WTC11 (cell line): Measurements from ENCODE around the gene TGFBRAP1.

Source experiments
- CREB1 ChIP-seq: sonication (generic); formaldehyde crosslinking; IDR thresholded peaks from 2 replicates; pipeline ENCODE4 v1.8.0; 2023; ENCODE audit warnings: mild to moderate bottlenecking, missing genetic modification reagents
- CREM ChIP-seq: sonication (generic); formaldehyde crosslinking; IDR thresholded peaks from 2 replicates; pipeline ENCODE4 v1.8.1; 2022; ENCODE audit warnings: mild to moderate bottlenecking, missing genetic modification reagents, moderate library complexity
- GABPB1 ChIP-seq: sonication (generic); formaldehyde crosslinking; IDR thresholded peaks from 2 replicates; pipeline ENCODE4 v1.8.1; 2023; ENCODE audit warnings: mild to moderate bottlenecking, missing genetic modification reagents
- NR1H2 ChIP-seq: sonication (generic); formaldehyde crosslinking; IDR thresholded peaks from 2 replicates; pipeline ENCODE4 v1.9.0; 2021; ENCODE audit warnings: mild to moderate bottlenecking, moderate library complexity, missing genetic modification reagents
- SMAD4 ChIP-seq: sonication (generic); formaldehyde crosslinking; IDR thresholded peaks from 2 replicates; pipeline ENCODE4 v1.8.0; 2022; ENCODE audit warnings: mild to moderate bottlenecking, missing genetic modification reagents
- TCF7 ChIP-seq: sonication (generic); formaldehyde crosslinking; IDR thresholded peaks from 2 replicates; pipeline ENCODE4 v1.8.0; 2022; ENCODE audit warnings: mild to moderate bottlenecking, low read depth, missing genetic modification reagents, moderate library complexity
- TP53 ChIP-seq: sonication (generic); formaldehyde crosslinking; IDR thresholded peaks from 2 replicates; pipeline ENCODE4 v1.8.1; 2023; ENCODE audit warnings: mild to moderate bottlenecking, missing genetic modification reagents
- TF ChIP-seq, protein P1 (sequence below): fragments of 200-600 bp; IDR thresholded peaks from 2 replicates; pipeline ENCODE4 v1.8.0; 2022; ENCODE audit warnings: antibody characterized with exemption
- TF ChIP-seq, protein P2 (sequence below): sonication (generic); formaldehyde crosslinking; IDR thresholded peaks from 2 replicates; pipeline ENCODE4 v1.8.1; 2023; ENCODE audit warnings: mild to moderate bottlenecking, missing genetic modification reagents, moderate library complexity

DNA sequence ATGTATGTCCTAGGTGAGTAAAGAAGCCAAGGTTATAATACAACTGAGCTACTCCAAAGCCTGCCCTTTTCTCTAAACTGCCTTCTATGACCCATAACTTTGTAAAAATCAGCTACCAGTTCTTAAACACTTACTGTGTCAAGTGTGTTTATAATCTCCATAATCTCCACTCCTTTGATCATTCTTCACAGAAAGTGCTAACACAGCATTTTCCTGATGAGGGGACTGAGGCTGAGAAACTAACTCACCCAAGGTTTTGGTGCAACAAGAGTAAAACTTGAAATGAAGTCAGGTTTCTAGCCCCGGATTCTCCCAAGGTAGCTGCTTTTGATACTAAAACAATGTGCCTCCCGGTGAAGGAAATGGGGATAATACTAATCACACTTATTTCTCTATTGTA is 5.9 kb upstream of the TGFBRAP1 start:
- TF ChIP-seq CREM (no peak), SMAD4 (CRISPR knock-in tag) (no peak), TP53 (CRISPR knock-in tag) (no peak), CREB1 (CRISPR knock-in tag) (no peak), TCF7 (no peak), NR1H2 (no peak), GABPB1 (no peak)
- TF ChIP-seq, protein P1, sequence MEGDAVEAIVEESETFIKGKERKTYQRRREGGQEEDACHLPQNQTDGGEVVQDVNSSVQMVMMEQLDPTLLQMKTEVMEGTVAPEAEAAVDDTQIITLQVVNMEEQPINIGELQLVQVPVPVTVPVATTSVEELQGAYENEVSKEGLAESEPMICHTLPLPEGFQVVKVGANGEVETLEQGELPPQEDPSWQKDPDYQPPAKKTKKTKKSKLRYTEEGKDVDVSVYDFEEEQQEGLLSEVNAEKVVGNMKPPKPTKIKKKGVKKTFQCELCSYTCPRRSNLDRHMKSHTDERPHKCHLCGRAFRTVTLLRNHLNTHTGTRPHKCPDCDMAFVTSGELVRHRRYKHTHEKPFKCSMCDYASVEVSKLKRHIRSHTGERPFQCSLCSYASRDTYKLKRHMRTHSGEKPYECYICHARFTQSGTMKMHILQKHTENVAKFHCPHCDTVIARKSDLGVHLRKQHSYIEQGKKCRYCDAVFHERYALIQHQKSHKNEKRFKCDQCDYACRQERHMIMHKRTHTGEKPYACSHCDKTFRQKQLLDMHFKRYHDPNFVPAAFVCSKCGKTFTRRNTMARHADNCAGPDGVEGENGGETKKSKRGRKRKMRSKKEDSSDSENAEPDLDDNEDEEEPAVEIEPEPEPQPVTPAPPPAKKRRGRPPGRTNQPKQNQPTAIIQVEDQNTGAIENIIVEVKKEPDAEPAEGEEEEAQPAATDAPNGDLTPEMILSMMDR = no peak
- TF ChIP-seq, protein P2, sequence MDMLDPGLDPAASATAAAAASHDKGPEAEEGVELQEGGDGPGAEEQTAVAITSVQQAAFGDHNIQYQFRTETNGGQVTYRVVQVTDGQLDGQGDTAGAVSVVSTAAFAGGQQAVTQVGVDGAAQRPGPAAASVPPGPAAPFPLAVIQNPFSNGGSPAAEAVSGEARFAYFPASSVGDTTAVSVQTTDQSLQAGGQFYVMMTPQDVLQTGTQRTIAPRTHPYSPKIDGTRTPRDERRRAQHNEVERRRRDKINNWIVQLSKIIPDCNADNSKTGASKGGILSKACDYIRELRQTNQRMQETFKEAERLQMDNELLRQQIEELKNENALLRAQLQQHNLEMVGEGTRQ (CRISPR knock-in tag) = no peak
